GM12891 (cell line): ENCODE data around the gene GABBR2.

Source experiments
- PAX5 ChIP-seq: IDR thresholded peaks from 2 replicates; pipeline ENCODE4 v1.6.1; 2011; ENCODE audit warnings: low read length, moderate library complexity, mild to moderate bottlenecking; ENCODE audit not compliant: insufficient read depth, severe bottlenecking
- POLR2A ChIP-seq: IDR thresholded peaks from 2 replicates; pipeline ENCODE4 v1.6.1; 2011; ENCODE audit warnings: low read depth, low read length, control low read depth
- POLR2AphosphoS5 ChIP-seq: IDR thresholded peaks from 2 replicates; pipeline ENCODE4 v1.6.1; 2011; ENCODE audit warnings: low read depth, low read length, control low read depth
- POU2F2 ChIP-seq: IDR thresholded peaks from 2 replicates; pipeline ENCODE4 v1.6.1; 2011; ENCODE audit warnings: low read depth, mild to moderate bottlenecking, control low read depth, low read length, moderate library complexity
- SPI1 ChIP-seq: IDR thresholded peaks from 2 replicates; pipeline ENCODE4 v1.6.1; 2011; ENCODE audit warnings: low read depth, low read length, control low read depth
- TAF1 ChIP-seq: IDR thresholded peaks from 2 replicates; pipeline ENCODE4 v1.6.1; 2011; ENCODE audit warnings: low read depth, low read length, control low read depth

- TF ChIP-seq POLR2AphosphoS5 (no peak), POLR2A (no peak), PAX5 (no peak), TAF1 (no peak), SPI1 (no peak), POU2F2 (no peak)
These were observed 205.8 kb downstream of the GABBR2 start for GRCh38 chr9:98502976-98503325.
